Spinal cord (tissue), 10 donors: ENCODE results near the gene FYN. TPM values are rescaled to one million over a fixed set of nuclear protein-coding genes. Genes with fewer than 3 reads are reported as not detected.
A peak's percentile ranks its signal among the peaks of the same experiment; 100 is the strongest.

ENCODE experiments used
- DNase-seq, 6 donors: peaks; one replicate each; pipeline versions ENCODE4 v3.0.0 to v3.0.0-alpha.2; 2013 to 2015; ENCODE audit warnings: low spot score in 6 of 6, low read depth in 4 of 6
- H3K27ac ChIP-seq: one replicate; pipeline ENCODE4 v1.5.1; 2013; ENCODE audit warnings: low read depth, low read length, control low read depth
- H3K27me3 ChIP-seq: one replicate; pipeline ENCODE4 v1.6.1; 2013; ENCODE audit warnings: low read length; ENCODE audit not compliant: control insufficient read depth, insufficient read depth
- H3K36me3 ChIP-seq: one replicate; pipeline ENCODE4 v1.6.1; 2013; ENCODE audit warnings: low read length; ENCODE audit not compliant: control insufficient read depth, insufficient read depth
- H3K4me1 ChIP-seq: one replicate; pipeline ENCODE4 v1.6.1; 2013; ENCODE audit warnings: low read length; ENCODE audit not compliant: control insufficient read depth, insufficient read depth
- H3K4me3 ChIP-seq: one replicate; pipeline ENCODE4 v1.5.1; 2013; ENCODE audit warnings: low read depth, low read length, control low read depth
- H3K9me3 ChIP-seq: one replicate; pipeline ENCODE4 v1.6.1; 2013; ENCODE audit warnings: low read length; ENCODE audit not compliant: control insufficient read depth, insufficient read depth
- WGBS: methylation state at CpG from one replicate; pipeline ENCODE4 v1.1.5; 2013; ENCODE audit warnings: missing lambda C conversion rate; ENCODE audit not compliant: insufficient coverage; 5-methylcytosine and 5-hydroxymethylcytosine counted together
- polyA plus RNA-seq, 2 donors: library from polyadenylated mRNA; unstranded; fragments of 120-200 nt; gene quantifications; one replicate each; pipeline ENCODE4 v1.2.1, GENCODE V29; 2013; ENCODE audit not compliant: insufficient read length in 2 of 2
- total RNA-seq, 2 donors: library from RNA; depleted of rRNA in 1 of 2; stranded (reverse); fragments of 120-200 nt in 1 of 2; fragments of >200 nt in 1 of 2; gene quantifications; one replicate each; pipeline versions ENCODE4 v1.2.3 to v1.2.4, GENCODE V29; 2013 to 2014
- donor health status: healthy.

FYN gene
- total and polyA plus RNA-seq, 4 donors = 273 to 730 (median 476) TPM

- peaks cover 20% of the 10 kb centered on the region for H3K36me3 ChIP-seq
- no peak overlapping the region for H3K27ac ChIP-seq
- no CpG with 5 or more reads among the region's 2 CpGs for WGBS
Measured at GRCh38 chr6:111779660-111780059, 93.6 kb downstream of the FYN start.

GRCh38 chr6:111779031-111779430 is 94.2 kb downstream of the FYN start:
- H3K27ac ChIP-seq = no peak overlapping the region
- DNase-seq = no peak
- no peaks in the 10 kb centered on the region for H3K9me3 ChIP-seq
- WGBS = 100% methylated on average over 1 of the region's 3 CpGs
- H3K27me3 ChIP-seq = no peaks in the 10 kb centered on the region
- peaks cover 44% of the 10 kb centered on the region for H3K4me1 ChIP-seq
- peaks cover 24% of the 10 kb centered on the region for H3K36me3 ChIP-seq
- H3K4me3 ChIP-seq = no peak overlapping the region

More at GRCh38 chr6:111779660-111780059, 93.6 kb downstream of the FYN start:
- H3K4me3 ChIP-seq = no peak overlapping the region
- H3K27me3 ChIP-seq = no peaks in the 10 kb centered on the region
- no peak for DNase-seq
- H3K9me3 ChIP-seq = no peaks in the 10 kb centered on the region
- H3K4me1 ChIP-seq = peaks cover 40% of the 10 kb centered on the region

GRCh38 chr6:111777357-111777756 is 95.9 kb downstream of the FYN start:
- peak in 1 of 6 donors; percentile 75 for DNase-seq
- Histone ChIP-seq H3K4me1 (peaks cover 39% of the 10 kb centered on the region), H3K27me3 (no peaks in the 10 kb centered on the region), H3K27ac (no peak overlapping the region), H3K9me3 (no peaks in the 10 kb centered on the region), H3K4me3 (no peak overlapping the region), H3K36me3 (peaks cover 24% of the 10 kb centered on the region)
- WGBS = 57% methylated on average over 6 of the region's 6 CpGs

- peak in 1 of 6 donors; percentile 46 for DNase-seq
- H3K4me3 ChIP-seq = no peak overlapping the region
- WGBS = 55% methylated on average over 1 of the region's 8 CpGs
- no peaks in the 10 kb centered on the region for H3K27me3 ChIP-seq
- no peaks in the 10 kb centered on the region for H3K9me3 ChIP-seq
- H3K27ac ChIP-seq = peak overlapping the region; percentile 44
- peaks cover 37% of the 10 kb centered on the region for H3K4me1 ChIP-seq
- H3K36me3 ChIP-seq = peaks cover 28% of the 10 kb centered on the region
Measured at GRCh38 chr6:111776236-111777221, 96.7 kb downstream of the FYN start.

- DNase-seq = no peak
- H3K9me3 ChIP-seq = no peaks in the 10 kb centered on the region
- H3K27ac ChIP-seq = peak overlapping the region; percentile 44
- peaks cover 29% of the 10 kb centered on the region for H3K36me3 ChIP-seq
- H3K4me3 ChIP-seq = no peak overlapping the region
- H3K4me1 ChIP-seq = peaks cover 32% of the 10 kb centered on the region
- 56% methylated on average over 3 of the region's 8 CpGs for WGBS
- no peaks in the 10 kb centered on the region for H3K27me3 ChIP-seq
Measured at GRCh38 chr6:111775145-111775922, 97.9 kb downstream of the FYN start.

GRCh38 chr6:111774346-111774703 is 98.9 kb downstream of the FYN start:
- H3K4me1 ChIP-seq = peaks cover 32% of the 10 kb centered on the region
- no peaks in the 10 kb centered on the region for H3K9me3 ChIP-seq
- no peak overlapping the region for H3K4me3 ChIP-seq
- DNase-seq = no peak
- H3K36me3 ChIP-seq = peaks cover 29% of the 10 kb centered on the region
- H3K27ac ChIP-seq = no peak overlapping the region
- 33% methylated on average over 1 of the region's 1 CpG for WGBS
- H3K27me3 ChIP-seq = no peaks in the 10 kb centered on the region

GRCh38 chr6:111773501-111774345 is 99.5 kb downstream of the FYN start:
- Histone ChIP-seq H3K4me1 (peaks cover 32% of the 10 kb centered on the region), H3K4me3 (no peak overlapping the region), H3K27me3 (no peaks in the 10 kb centered on the region), H3K36me3 (peaks cover 27% of the 10 kb centered on the region), H3K27ac (no peak overlapping the region), H3K9me3 (no peaks in the 10 kb centered on the region)
- DNase-seq = no peak
- WGBS = 90% methylated on average over 1 of the region's 7 CpGs

- no peaks in the 10 kb centered on the region for H3K27me3 ChIP-seq
- no CpG with 5 or more reads among the region's 1 CpG for WGBS
- H3K4me3 ChIP-seq = no peak overlapping the region
- no peak for DNase-seq
- no peak overlapping the region for H3K27ac ChIP-seq
- H3K4me1 ChIP-seq = peaks cover 21% of the 10 kb centered on the region
- H3K9me3 ChIP-seq = no peaks in the 10 kb centered on the region
- peaks cover 17% of the 10 kb centered on the region for H3K36me3 ChIP-seq
Measured at GRCh38 chr6:111772381-111772780, 100.9 kb downstream of the FYN start.

GRCh38 chr6:111771629-111772028 is 101.6 kb downstream of the FYN start:
- Histone ChIP-seq H3K4me1 (peaks cover 23% of the 10 kb centered on the region), H3K27me3 (no peaks in the 10 kb centered on the region), H3K4me3 (no peak overlapping the region), H3K9me3 (no peaks in the 10 kb centered on the region), H3K27ac (no peak overlapping the region), H3K36me3 (peaks cover 17% of the 10 kb centered on the region)
- 88% methylated on average over 5 of the region's 5 CpGs for WGBS
- no peak for DNase-seq
